GM12878 (cell line): ENCODE data around the gene UEVLD. TPM values are rescaled to one million over a fixed set of nuclear protein-coding genes. Genes with fewer than 3 reads are reported as not detected.

Experiments used
- ATAC-seq: fragments of 200-7000 bp; cut with Tn5 transposase; 3 replicates; pipeline ENCODE4 v1.9.1; 2020; ENCODE audit warnings: mild to moderate bottlenecking, moderate library complexity
- BruUV-seq: library from RNA; stranded (reverse); fragments of 400-500 nt; replicated peaks from 2 replicates; lab custom pipeline; 2021; lab: Mats Ljungman, UMichigan
- CTCF ChIA-PET: fragments of 300-600 bp; sonication (Branson Sonifier 250); formaldehyde crosslinking; extraction: SDS; loops from one replicate; lab custom pipeline; 2021; ENCODE audit warnings: inconsistent platforms; lab: Yijun Ruan, JAX
- POLR2A ChIA-PET: fragments of 350-600 bp; formaldehyde crosslinking; extraction: SDS; loops from one replicate; lab custom pipeline; 2021; ENCODE audit warnings: inconsistent platforms; lab: Charles Lee
- RAD21 ChIA-PET: fragments of 300-600 bp; sonication (Branson Sonifier 250); formaldehyde crosslinking; loops from one replicate; lab custom pipeline; 2023; ENCODE audit warnings: antibody characterized with exemption; ENCODE audit not compliant: unreplicated experiment; lab: Charles Lee
- SMC1A ChIA-PET: fragments of 300-600 bp; sonication (Branson Sonifier 250); formaldehyde crosslinking; loops from one replicate; lab custom pipeline; 2023; ENCODE audit not compliant: unreplicated experiment, uncharacterized antibody; lab: Charles Lee
- DNase-seq: peaks from one replicate; pipeline ENCODE4 v3.0.0-alpha.2; 2011; ENCODE audit warnings: low read depth, low spot score
- FAIRE-seq: peaks from 3 replicates; lab custom pipeline; 2011; peaks lifted over from hg19 to GRCh38; lab: Jason Lieb, UNC
- H2AFZ ChIP-seq: 2 replicates; pipeline ENCODE4 v1.6.0; 2011; ENCODE audit warnings: low read depth, low read length, control low read depth; ENCODE audit not compliant: control insufficient read depth
- H3K27ac ChIP-seq: 2 replicates; pipeline ENCODE4 v1.5.1; 2011; ENCODE audit warnings: control low read depth; ENCODE audit not compliant: control insufficient read depth, insufficient read depth
- H3K27me3 ChIP-seq, 2 experiments: replicated peaks in 1 of 2; 2 replicates each; pipeline versions ENCODE4 v1.6.0 to v1.6.1; 2011; ENCODE audit warnings: low read length in 1 of 2; ENCODE audit not compliant: control insufficient read depth in 2 of 2, insufficient read depth in 2 of 2
- H3K36me3 ChIP-seq, 2 experiments: 2 replicates each; pipeline ENCODE4 v1.5.1; 2011; ENCODE audit warnings: low read length in 1 of 2; ENCODE audit not compliant: control insufficient read depth in 2 of 2, insufficient read depth in 2 of 2
- H3K4me1 ChIP-seq: 2 replicates; pipeline ENCODE4 v1.6.1; 2011; ENCODE audit warnings: mild to moderate bottlenecking, low read length, moderate library complexity, mixed read lengths; ENCODE audit not compliant: control insufficient read depth, insufficient read depth
- H3K4me2 ChIP-seq: 2 replicates; pipeline ENCODE4 v1.6.0; 2011; ENCODE audit warnings: control low read depth; ENCODE audit not compliant: control insufficient read depth, insufficient read depth
- H3K4me3 ChIP-seq: fragments of 200-600 bp; sonication (generic); 2 replicates; pipeline ENCODE4 v1.5.1; 2016
- H3K79me2 ChIP-seq: 2 replicates; pipeline ENCODE4 v1.6.0; 2011; ENCODE audit warnings: low read length; ENCODE audit not compliant: control insufficient read depth, insufficient read depth
- H3K9ac ChIP-seq: 2 replicates; pipeline ENCODE4 v1.8.0; 2011; ENCODE audit warnings: low read length, control low read depth, mixed read lengths; ENCODE audit not compliant: control insufficient read depth, insufficient read depth
- H3K9me3 ChIP-seq: replicated peaks from 3 replicates; pipeline ENCODE4 v1.5.1; 2011; ENCODE audit warnings: mild to moderate bottlenecking, low read length; ENCODE audit not compliant: control insufficient read depth, insufficient read depth
- H4K20me1 ChIP-seq: 2 replicates; pipeline ENCODE4 v1.6.0; 2011; ENCODE audit not compliant: control insufficient read depth, insufficient read depth
- LARP7 ChIP-seq: fragments of 450-650 bp; IDR thresholded peaks from 2 replicates; pipeline ENCODE4 v1.6.1; 2017; ENCODE audit warnings: mild to moderate bottlenecking
- TCF7 ChIP-seq: IDR thresholded peaks from 2 replicates; pipeline ENCODE4 v1.6.1; 2014; ENCODE audit warnings: antibody characterized with exemption, borderline replicate concordance
- ZNF622 ChIP-seq: fragments of 450-650 bp; IDR thresholded peaks from 2 replicates; pipeline ENCODE4 v1.6.1; 2017; ENCODE audit warnings: mild to moderate bottlenecking, inconsistent platforms
- WGBS: methylation state at CpG from one replicate; pipeline ENCODE4 v1.1.6; 2016; ENCODE audit warnings: low lambda C conversion rate; ENCODE audit not compliant: insufficient replicate concordance, insufficient coverage; ENCODE audit errors: missing lambda C conversion rate; 5-methylcytosine and 5-hydroxymethylcytosine counted together
- in situ Hi-C: fragments of 300-500 bp; cut with MboI; formaldehyde crosslinking; loops from 9 replicates; pipeline ENCODE4 v1.14.3; 2018; ENCODE audit warnings: mixed read lengths
- intact Hi-C: fragments of 100-400 bp; cut with micrococcal nuclease; formaldehyde crosslinking; loops from one replicate; pipeline ENCODE4 v1.14.2; 2022; ENCODE audit not compliant: unreplicated experiment
- polyA plus RNA-seq, 11 experiments: library from polyadenylated mRNA; depleted of rRNA in 4 of 11; unstranded in 6 of 11; stranded (reverse) in 5 of 11; fragments of >200 nt; fragmentation: Nextera tagmentation in 4 of 11; fragmentation: Illumina TruSeq in 1 of 11; extraction: Ambion mirVana in 4 of 11; extraction: Trizol in 1 of 11; gene quantifications; 1 replicate in 1 of 11; 2 replicates in 10 of 11; pipeline versions ENCODE4 v1.2.1 to v1.2.3, GENCODE V29; 2011 to 2016; ENCODE audit warnings: inconsistent platforms in 2 of 11, missing spikeins in 2 of 11, low read depth in 1 of 11
- total RNA-seq, 4 experiments: library from RNA; depleted of rRNA in 3 of 4; stranded (reverse); fragments of >200 nt in 3 of 4; fragmentation: Illumina TruSeq in 1 of 4; extraction: Trizol in 1 of 4; gene quantifications; 2 replicates each; pipeline versions ENCODE4 v1.2.1 to v1.2.3, GENCODE V29; 2013 to 2021
- TF ChIP-seq, protein P1 (sequence below): IDR thresholded peaks from 2 replicates; pipeline ENCODE4 v1.6.1; 2011; ENCODE audit warnings: low read depth, mild to moderate bottlenecking, low read length, moderate library complexity, borderline replicate concordance; ENCODE audit errors: extremely low read depth
- TF ChIP-seq, protein P2 (sequence below): IDR thresholded peaks from 2 replicates; pipeline ENCODE4 v1.6.1; 2012; ENCODE audit warnings: low read length, inconsistent platforms

UEVLD gene
- total and polyA plus RNA-seq, 10 of the 15 experiments (the other 5 are each of a cell fraction or from before 2014, with no cell fraction given) = 6.5 to 16.3 (median 13.4) TPM

DNA sequence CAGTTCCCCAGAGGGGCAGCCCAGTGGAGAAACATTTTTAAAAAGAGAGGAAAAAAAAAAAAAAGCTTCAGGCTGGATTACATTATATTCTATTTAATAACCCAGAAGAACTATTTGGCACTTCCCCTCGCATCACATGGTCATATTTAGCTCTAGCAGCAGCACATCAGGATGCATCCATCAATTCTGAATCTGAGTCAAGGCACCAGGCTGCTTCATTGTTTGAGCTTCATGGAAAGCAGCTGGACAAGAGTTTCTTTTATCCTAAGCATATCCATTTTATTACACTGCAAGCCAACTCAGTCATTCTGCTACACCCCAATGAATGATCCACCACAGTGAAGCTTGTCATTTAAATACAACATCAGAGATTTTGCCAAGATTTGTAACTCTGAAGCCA, 35.6 kb upstream of the UEVLD start:
- BruUV-seq = no TSS peak
- CTCF ChIA-PET = interaction anchor here (0.7 to 1.9 kb wide), 6 partner anchors 8 to 1645 kb away, joined by 3 to 6 read pairs (median 4); no protein-coding TSS in a partner anchor

More for the DNA sequence above, 35.6 kb upstream of the UEVLD start:
- in situ Hi-C loops = no loop called here
- FAIRE-seq (no peak), DNase-seq (no peak), ATAC-seq (no peak)
- SMC1A ChIA-PET = interaction anchor here (13.9 kb wide), 1 partner anchor 9 kb away, joined by 188 read pairs; the partner anchor contains the start of gene SPTY2D1
- Histone ChIP-seq H3K4me1 (0 out of 2 replicates have a peak, but pooled peaks cover 6% of the 10 kb centered on the region), H3K36me3 (no peaks in the 10 kb centered on the region; a peak in 1 of 4 replicates), H3K4me3 (no peak overlapping the region), H3K27ac (no peak overlapping the region), H3K4me2 (no peak overlapping the region), H3K79me2 (peaks cover 50% of the 10 kb centered on the region), H3K9me3 (no peaks in the 10 kb centered on the region; the same call in 2 of the 3 replicates), H4K20me1 (peaks cover 5% of the 10 kb centered on the region; the same call in 1 of the 2 replicates), H3K27me3 (no peaks in the 10 kb centered on the region), H3K9ac (no peak overlapping the region), H2AFZ (no peak overlapping the region)
- 93% methylated on average over 1 of the region's 1 CpG for WGBS
- RAD21 ChIA-PET = no interaction called here
- POLR2A ChIA-PET = interaction anchor here (0.6 to 2.0 kb wide), 2 partner anchors 9 to 14 kb away, joined by 3 to 9 read pairs; partner anchors contain the start of gene SPTY2D1
- intact Hi-C loops = no loop called here
- no peak for TF ChIP-seq ZNF622
- no peak for TF ChIP-seq TCF7
- TF ChIP-seq LARP7 = no peak
- TF ChIP-seq, protein P1, sequence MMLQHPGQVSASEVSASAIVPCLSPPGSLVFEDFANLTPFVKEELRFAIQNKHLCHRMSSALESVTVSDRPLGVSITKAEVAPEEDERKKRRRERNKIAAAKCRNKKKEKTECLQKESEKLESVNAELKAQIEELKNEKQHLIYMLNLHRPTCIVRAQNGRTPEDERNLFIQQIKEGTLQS = no peak
- TF ChIP-seq, protein P2, sequence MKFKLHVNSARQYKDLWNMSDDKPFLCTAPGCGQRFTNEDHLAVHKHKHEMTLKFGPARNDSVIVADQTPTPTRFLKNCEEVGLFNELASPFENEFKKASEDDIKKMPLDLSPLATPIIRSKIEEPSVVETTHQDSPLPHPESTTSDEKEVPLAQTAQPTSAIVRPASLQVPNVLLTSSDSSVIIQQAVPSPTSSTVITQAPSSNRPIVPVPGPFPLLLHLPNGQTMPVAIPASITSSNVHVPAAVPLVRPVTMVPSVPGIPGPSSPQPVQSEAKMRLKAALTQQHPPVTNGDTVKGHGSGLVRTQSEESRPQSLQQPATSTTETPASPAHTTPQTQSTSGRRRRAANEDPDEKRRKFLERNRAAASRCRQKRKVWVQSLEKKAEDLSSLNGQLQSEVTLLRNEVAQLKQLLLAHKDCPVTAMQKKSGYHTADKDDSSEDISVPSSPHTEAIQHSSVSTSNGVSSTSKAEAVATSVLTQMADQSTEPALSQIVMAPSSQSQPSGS = no peak
